Right ventricle myocardium superior (tissue), 1 donor: ENCODE data around the gene COL25A1. TPM values are rescaled to one million over a fixed set of nuclear protein-coding genes. Genes with fewer than 3 reads are reported as not detected.
A peak's percentile ranks its signal among the peaks of the same experiment; 100 is the strongest.
"Not testable (repeated sequence)": the region's sequence is repeated elsewhere in the genome, so short reads cannot be mapped to it uniquely, and the experiment has no call there.

ENCODE experiments used
- ATAC-seq: fragments of 200-7000 bp; cut with Tn5 transposase; one replicate; pipeline ENCODE4 v1.9.1; 2020; ENCODE audit warnings: mild to moderate bottlenecking; ENCODE audit not compliant: poor library complexity
- DNase-seq: peaks from one replicate; pipeline ENCODE4 v3.0.0-alpha.2; 2020
- intact Hi-C: fragments of 100-400 bp; cut with DNase I; formaldehyde crosslinking; loops from one replicate; pipeline ENCODE4 v1.11.2; 2022
- total RNA-seq: library from RNA; stranded (reverse); fragmentation: NEBNext Ultra II Directional; extraction: Animal tissue kit (Norgen Biotek cat#: 25700); gene quantifications from one replicate; pipeline ENCODE4 v1.2.1, GENCODE V29; 2021
- donor health status: DM: no; HTN: yes; CAD: no; lungs with severe emphysema.

COL25A1 gene
- total RNA-seq, 1 donor from 2014 or later, result 0.24 TPM

DNA sequence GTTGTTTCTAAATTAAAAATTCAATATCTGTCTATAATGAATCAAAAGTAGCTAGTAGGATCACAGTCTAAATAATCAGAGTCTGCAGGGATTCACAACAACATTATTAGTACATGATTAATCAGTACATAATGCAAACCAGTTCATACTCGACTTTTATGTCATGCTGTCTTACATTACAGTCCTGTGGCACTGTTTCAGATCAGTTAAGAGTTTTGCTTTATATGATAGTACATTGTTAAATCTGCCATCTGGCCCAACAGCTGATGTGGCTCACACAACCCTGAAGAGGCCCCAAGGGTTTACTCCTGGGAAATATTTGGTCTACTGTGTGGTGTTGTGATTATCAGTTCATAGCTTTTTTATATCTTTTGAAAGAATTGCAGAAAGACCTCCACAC, 292.5 kb downstream of the COL25A1 start:
- DNase-seq (no peak), ATAC-seq (no peak)
- intact Hi-C loops, result no loop called here

DNA sequence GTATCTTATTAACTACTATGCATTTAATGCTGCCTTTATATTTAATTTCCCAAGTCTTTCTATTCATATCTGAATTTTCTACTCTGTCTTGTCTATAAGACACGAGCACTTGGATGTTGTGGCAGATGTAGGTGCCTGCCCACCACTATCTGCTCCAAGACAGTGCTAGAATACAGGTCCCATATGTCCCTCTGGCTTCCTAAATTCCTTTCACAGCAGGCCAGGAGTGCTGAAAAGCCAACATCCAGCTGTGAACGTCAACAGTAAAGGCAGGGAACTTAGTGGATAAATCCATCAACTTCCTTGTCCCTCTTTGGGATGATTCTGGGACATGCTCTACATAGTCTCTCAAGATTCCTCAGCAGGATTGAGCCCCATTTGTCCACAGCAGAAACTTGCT, 294.5 kb downstream of the COL25A1 start:
- ATAC-seq (no peak), DNase-seq (no peak)
- intact Hi-C loops, result no loop called here

DNA sequence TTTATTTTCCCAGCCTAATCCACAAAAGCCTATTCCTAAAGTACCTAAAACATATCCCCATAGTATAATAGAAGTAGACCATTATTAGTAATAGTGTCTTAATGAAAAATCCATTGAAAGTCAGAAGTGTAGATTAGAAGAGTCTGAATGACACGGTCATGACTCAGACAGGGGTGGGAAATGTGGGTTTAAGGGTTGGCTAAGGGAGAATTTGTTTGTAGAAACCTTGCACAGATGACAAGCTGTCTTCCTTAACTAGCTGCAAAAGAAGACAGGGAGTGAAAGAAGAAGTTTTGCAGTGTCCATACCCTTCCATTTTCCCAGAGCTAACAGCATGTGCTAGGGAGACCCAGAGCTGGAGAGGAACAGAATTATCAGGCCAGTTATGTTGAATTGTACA, 296.9 kb downstream of the COL25A1 start:
- no peak for DNase-seq
- intact Hi-C loops, result no loop called here
- ATAC-seq, result no peak

DNA sequence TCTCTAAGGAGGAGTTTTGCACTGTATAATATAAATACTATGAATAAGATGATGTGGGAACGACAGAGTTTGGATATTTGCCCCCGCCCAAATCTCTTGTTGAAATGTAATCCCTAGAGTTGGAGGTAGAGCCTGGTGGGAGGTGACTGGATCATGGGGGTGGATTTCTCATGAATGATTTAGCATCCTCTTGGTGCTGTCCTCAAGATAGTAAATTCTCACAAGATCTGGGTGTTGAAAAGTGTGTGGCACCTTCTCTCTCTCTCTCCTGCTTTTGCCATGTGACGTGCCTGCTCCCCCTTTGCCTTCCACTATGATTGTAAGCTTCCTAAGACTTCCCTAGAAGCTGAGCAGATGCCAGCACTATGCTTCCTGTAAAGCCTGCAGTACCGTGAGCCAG, 298.0 kb downstream of the COL25A1 start:
- intact Hi-C loops, result no loop called here
- ATAC-seq, result no peak
- DNase-seq, result no peak

DNA sequence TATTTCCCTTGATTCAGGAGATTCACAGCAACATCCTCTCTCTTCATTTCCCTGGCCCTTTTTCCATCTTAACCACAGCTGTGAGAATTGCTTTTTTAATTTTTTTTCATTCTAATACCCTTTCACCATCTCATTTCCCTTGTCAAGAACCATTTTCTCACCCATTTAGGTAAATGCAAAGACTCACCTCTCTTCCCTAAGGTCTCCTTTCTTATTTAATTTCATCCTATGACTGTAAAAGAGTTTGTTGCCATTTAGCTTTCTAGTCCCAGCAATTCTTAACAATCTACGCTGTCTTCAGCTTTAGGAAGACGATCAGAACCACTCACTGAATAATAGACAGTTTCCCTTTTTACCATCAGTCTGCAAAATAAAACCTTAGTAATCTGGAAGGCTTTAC, 298.5 kb downstream of the COL25A1 start:
- no peak for DNase-seq
- no peak for ATAC-seq
- intact Hi-C loops, result no loop called here

DNA sequence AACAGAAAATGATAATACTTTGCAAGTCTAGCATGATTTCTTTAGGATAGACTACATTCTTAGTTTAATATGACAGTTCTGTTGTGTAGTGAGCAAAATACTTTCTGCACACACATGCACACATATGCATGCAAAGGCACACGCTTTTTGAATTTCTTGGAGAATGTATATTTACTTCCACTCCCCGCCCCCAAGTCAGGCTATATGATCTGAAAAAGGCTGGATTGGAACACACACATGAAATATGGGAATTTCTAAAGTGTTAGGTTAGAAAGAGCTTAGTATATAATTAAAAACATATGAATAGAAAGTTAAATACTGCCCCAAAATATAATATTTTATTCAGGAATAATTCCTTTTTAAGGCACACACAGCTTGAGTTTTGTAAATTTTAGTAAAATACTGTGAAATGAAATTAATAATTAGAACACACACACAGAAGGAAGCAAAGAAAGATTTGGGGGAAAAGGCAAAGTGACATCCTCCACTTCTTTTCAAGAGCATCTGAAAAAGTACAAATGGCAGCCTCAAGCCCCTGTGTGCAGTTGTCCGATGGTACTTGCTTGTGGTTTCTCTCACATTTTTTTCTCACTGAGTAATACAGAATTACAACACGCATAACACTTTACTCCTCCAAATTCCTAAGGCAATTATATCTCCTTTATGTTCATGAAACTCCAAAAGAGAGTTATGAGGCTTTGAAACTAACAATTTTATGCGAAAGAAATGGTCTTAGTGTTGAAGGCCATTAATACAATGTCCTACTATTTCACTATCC, 310.7 kb downstream of the COL25A1 start:
- DNase-seq (no peak), ATAC-seq (no peak)
- intact Hi-C loops, result no loop called here

DNA sequence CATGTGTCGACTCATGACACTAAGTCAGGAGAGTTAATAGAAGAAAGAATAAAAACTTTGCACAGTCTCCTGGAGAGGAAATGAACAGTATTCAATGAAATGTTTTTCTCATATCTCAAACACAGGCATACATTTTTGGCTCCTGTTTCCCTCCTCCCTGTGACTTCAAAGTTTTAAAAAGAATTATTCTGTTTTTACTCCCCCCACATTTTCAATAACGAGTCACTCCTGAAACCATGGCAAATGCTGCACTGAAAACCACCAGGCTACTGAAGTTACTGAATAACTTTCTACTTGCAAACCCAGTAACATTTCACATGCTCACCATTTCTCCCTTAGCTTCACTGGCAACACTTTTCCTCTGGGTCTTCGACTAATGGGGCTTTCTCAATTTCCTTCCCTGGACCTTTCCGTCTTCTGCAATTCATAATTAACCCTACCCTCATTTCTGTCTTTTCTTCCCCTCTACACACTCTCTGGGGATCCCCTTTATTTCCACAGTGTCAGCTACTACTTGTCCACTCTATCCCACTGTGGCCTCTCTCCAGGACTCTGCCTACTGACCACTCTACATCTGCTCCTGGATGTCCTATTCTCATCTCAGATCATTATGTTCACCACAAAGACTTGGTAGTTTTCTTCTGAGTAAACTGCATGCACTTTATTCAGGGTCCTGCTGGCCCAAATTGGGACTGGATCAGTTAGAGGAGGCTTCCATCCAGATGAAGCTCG, 313.8 kb downstream of the COL25A1 start:
- DNase-seq, result no peak
- ATAC-seq, result no peak
- intact Hi-C loops, result no loop called here

DNA sequence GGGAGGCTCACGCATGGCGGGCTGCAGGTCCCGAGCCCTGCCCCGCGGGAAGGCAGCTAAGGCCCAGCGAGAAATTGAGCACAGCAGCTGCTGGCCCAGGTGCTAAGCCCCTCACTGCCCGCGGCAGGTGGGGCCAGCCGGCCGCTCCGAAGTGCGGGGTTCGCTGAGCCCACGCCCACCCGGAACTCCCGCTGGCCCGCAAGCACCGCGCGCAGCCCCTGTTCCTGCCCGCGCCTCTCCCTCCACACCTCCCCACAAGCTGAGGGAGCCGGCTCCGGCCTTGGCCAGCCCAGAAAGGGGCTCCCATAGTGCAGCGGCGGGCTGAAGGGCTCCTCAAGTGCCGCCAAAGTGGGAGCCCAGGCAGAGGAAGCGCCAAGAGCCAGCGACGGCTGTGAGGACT, 318.0 kb downstream of the COL25A1 start:
- DNase-seq, intact Hi-C loops, ATAC-seq: not testable (repeated sequence)

DNA sequence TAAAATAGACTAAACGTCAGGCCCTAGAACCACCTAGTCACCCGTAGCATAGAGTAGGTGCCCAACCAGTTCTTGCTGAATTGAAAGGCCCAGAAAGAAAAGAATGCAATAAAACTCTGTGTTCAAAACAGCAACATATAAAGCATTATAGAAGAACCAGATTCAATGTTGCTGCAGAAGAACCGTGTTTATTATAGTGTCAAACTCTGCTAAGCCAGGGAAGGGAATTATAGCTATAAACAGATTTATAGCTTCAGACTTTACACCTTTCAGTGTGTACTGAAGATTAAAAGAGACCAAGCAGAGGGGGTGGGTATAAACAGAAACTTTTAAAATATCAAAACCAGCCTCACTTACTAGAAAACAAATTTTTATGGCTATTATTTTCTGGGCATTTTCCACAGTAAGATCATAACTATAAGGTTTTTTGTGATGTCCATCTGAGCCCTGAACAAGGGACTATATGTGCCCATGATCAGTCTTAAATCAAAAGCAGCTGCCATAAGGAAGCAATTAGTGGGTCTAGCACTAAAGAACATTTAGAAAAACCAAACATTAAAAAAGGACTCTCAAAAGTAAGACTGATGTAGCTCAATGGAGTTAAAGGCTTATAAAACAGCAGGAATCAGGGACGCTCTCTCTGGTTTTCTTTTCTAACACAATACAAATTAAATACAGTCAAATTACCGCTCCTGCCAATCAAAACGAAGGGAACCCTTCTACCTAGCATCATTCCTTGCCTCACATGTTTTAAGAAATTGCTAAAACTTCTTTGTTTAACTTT, 319.9 kb downstream of the COL25A1 start:
- no peak for DNase-seq
- no peak for ATAC-seq
- intact Hi-C loops, result no loop called here

DNA sequence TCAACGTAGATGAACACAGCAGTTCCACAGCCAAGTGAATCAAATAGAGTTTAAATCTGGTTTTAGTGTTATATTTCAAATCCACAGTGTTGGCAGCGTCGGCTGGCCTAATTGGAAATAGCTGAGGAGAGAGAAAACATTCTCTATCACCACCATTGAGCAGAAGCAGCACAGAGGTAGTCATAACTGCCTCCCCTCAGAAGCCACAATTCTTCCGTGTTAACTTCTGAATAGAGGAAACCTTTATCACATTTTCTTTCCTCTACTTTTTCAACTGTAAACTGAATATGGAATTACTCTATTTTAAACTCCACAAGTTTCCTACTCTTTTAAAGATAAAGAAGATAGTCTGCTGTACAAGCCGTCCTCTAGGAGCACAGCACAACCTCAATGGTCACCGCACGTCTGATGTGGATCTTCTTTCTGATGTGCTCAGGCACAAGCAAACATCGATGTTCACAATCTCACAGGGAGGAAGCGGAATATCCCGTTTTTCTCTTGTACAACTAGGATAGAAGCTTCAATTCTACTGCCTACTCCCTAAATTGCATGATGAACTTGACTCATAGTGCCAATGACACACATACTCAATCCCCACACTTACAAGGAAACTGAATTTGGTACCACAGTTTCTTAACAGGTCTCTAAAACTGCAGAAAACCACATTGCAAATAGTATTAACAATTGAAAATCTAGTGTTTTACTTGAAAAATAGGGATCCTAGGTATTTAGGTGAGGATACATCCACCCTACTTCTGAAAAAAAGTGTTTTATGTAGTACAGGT, 321.8 kb downstream of the COL25A1 start:
- intact Hi-C loops, result no loop called here
- no peak for ATAC-seq
- no peak for DNase-seq

DNA sequence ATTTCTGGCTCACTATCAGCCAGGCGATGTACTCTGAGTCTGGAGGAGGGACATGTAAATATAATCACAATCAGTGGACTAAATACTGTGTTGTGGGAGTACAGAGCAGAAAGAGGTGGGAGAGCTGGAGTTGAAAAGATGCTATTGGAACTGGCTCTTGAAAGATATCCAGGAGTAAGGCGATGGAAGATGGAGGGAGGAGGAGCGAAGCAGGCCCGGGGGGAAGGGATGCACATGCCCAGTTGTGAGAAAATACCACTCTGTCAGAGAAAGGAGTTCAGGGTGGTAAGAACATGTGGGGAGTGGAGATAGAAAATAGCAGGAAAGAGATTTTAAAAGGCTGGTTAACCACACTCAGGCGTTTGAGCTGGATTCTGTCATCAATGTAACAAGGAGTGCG, 322.7 kb downstream of the COL25A1 start:
- intact Hi-C loops, result no loop called here
- no peak for ATAC-seq
- DNase-seq, result no peak

DNA sequence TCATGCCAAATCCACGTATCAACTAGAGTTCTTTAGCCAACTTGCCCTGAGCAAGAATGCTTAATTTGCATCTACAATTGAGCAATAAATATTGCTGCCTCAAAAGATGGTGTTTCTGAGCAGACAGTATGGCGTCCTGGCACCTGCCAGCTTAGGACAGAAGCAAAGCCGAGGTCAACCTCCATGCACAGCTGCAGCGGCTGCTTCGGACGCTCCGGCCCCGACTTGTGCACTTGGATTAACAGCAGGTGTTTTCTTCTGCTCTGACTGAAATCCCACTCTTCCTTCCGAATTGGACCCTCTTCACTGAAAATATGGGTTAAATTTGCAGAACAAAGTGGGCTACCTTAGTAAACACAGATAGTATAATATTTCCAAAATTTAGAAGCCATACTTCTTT, 324.4 kb downstream of the COL25A1 start:
- DNase-seq (no peak), ATAC-seq (no peak)
- intact Hi-C loops, result no loop called here

DNA sequence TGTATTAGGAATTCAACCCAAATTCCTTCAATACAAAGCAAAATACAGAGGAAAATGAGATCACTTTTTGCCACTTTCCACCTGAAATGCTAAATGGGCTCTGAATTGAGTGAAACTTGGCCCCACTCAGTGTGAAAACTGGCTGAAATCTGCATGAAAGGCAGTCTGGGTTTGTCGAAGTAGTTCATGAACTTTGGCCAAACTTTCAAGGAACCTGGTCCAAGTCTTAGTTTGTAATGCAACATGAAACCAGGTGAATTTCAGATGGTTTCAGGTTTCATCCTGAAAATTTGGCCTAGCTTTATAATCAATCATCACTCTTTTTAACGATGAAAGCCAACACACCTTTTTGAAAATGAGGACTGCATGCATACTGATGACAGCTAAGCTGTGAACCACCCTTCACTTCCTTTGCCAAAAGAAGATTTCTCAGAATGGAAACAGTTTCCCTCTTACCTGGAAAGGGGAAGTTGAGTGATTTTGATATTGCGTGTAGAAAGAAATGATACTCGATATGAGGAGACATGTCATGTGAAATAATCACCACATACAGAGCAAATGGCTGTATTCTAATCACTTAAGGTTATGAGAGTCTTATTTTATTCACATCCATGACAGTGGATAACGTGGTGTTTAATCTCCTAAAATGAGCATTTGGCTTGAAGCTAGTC, 329.7 kb downstream of the COL25A1 start:
- intact Hi-C loops, result no loop called here
- ATAC-seq (no peak), DNase-seq (no peak)

DNA sequence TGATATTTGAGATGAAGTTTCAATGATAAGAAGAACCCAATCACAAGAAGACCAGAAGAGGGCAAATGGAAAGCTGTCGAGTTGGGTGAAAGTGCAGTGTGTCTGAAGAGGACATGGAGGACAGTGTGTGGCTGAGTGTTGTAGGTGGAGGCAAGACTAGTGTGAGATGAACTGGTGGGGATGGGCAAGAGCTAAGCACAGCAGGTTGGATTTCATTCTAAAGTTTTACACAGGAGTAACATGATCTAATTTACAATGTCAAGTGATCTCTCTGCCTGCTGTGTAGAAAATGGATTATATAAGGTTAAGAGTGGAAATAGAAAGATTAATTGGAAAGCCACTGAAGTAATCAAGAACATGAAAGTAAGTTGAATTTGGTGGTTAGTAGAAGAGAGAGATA, 331.0 kb downstream of the COL25A1 start:
- no peak for ATAC-seq
- DNase-seq, result no peak
- intact Hi-C loops, result no loop called here

DNA sequence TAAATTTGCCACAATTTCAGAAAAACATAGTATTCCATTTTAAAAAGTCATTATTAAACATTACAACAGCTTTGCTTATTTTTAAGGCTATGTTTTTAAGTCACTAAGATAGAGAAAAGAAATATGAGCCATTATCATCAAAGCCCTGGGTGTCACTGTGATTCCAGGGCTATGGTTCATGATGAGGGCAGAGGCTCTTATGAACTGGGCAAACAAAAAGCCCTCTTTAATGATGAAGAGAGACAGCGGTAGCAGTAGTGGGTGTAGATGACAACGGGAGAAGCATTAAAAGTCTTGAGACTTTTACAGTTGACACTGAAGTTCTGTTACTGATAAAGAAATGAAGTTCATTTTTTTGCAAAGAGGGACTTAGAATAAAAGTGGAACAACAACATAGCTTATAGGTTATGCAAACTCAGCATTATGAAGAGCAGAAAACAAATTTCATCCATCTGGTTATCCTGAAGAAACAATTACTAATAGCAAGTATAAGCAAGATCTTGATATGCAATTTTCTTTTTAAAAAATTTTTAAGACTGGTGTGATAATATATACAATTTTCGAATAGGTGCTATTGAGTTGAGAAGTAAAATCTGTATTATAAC, 336.9 kb downstream of the COL25A1 start:
- DNase-seq (no peak), ATAC-seq (no peak)
- intact Hi-C loops, result no loop called here

DNA sequence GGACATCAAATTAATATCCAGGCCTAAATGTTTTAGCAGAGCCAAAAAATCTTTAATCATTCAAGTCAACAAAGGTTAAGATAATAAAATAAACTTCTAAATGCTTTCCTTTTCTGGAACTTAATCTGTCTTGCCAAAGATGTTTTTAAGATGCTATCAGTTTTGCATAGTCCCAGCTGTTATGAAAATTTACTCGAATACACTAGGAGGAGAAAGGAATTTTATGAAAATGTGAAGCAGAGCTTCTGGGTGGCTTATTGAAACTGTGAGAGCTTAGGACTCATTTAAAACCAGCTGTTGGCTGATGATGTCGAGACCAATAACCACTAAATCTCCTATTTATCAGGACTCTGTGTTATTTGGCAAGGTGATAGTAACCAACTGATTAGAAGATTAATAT, 337.4 kb downstream of the COL25A1 start:
- intact Hi-C loops, result no loop called here
- DNase-seq, result no peak
- peak; percentile 31 for ATAC-seq

DNA sequence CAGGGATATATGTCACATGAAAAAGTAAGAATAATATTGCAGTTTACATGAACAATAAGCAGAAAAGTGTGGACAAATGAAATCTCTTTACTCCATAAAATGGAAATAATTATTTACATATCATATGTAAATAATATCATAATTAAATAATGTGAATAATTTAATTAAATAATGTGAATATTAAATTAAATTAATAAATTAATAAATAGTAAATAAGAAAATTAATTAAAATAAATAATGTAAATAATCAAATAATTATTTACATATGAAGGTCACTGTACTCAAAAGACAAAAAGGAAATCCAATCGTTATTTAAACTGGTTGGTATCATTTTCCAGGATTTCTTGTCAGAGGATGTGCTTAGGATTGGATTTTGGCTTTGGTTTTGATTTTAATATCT, 338.5 kb downstream of the COL25A1 start:
- no peak for DNase-seq
- no peak for ATAC-seq
- intact Hi-C loops, result no loop called here

DNA sequence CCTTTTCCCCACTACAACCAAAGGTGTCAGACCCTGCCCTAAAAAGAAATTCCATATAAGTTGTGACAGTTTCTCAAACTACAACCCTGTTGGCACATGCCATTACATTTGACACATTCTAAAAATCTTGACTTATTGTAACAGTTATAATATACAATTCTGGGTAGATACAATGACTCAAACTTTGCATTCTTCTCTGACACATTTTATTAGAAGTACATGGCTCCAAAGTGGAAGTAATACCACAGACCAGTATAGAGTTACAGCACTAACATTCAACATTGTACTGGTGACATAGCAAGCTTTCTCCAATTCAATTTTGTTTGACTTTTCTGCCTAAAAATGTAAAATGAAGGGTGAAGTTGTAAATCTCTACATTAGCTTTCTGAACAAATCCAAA, 343.0 kb downstream of the COL25A1 start:
- no peak for ATAC-seq
- intact Hi-C loops, result no loop called here
- DNase-seq, result no peak
